DND-41 (cell line): ENCODE results near the gene RFLNA.

Experiments
- ATAC-seq: fragments of 200-7000 bp; cut with Tn5 transposase; 3 replicates; pipeline ENCODE4 v1.9.1; 2021; ENCODE audit warnings: low read depth; ENCODE audit not compliant: insufficient read depth
- DNase-seq: peaks from one replicate; pipeline ENCODE4 v3.0.0-alpha.2; 2020
- H2AFZ ChIP-seq: 2 replicates; pipeline ENCODE4 v1.6.0; 2012; ENCODE audit warnings: low read depth, low read length
- H3K27ac ChIP-seq: 2 replicates; pipeline ENCODE4 v1.5.1; 2012; ENCODE audit warnings: low read length, inconsistent platforms
- H3K27me3 ChIP-seq: fragments of 200-600 bp; sonication (generic); 2 replicates; pipeline ENCODE4 v1.6.0; 2012; ENCODE audit warnings: low read length, mild to moderate bottlenecking, inconsistent platforms; ENCODE audit not compliant: insufficient read depth, poor library complexity
- H3K36me3 ChIP-seq: 2 replicates; pipeline ENCODE4 v1.5.1; 2012; ENCODE audit warnings: low read length, inconsistent platforms; ENCODE audit not compliant: insufficient read depth
- H3K4me1 ChIP-seq: 2 replicates; pipeline ENCODE4 v1.5.1; 2012; ENCODE audit warnings: mild to moderate bottlenecking, low read length; ENCODE audit not compliant: insufficient read depth
- H3K4me2 ChIP-seq: 2 replicates; pipeline ENCODE4 v1.6.0; 2012; ENCODE audit warnings: mild to moderate bottlenecking, moderate library complexity, low read length, inconsistent platforms; ENCODE audit not compliant: insufficient read depth
- H3K4me3 ChIP-seq, 2 experiments: fragments of 200-600 bp in 1 of 2; shearing (Covaris generic) in 1 of 2; 2 replicates each; pipeline ENCODE4 v1.5.1; 2012 to 2016; ENCODE audit warnings: inconsistent platforms in 2 of 2, low read length in 2 of 2, mild to moderate bottlenecking in 2 of 2, low read depth in 1 of 2, moderate library complexity in 1 of 2
- H3K79me2 ChIP-seq: 2 replicates; pipeline ENCODE4 v1.6.0; 2012; ENCODE audit warnings: low read length, inconsistent platforms; ENCODE audit not compliant: insufficient read depth
- H3K9ac ChIP-seq: 2 replicates; pipeline ENCODE4 v1.6.0; 2012; ENCODE audit warnings: low read depth, mild to moderate bottlenecking, inconsistent platforms, low read length, moderate library complexity
- H3K9me3 ChIP-seq: 2 replicates; pipeline ENCODE4 v1.5.1; 2012; ENCODE audit warnings: low read length, moderate library complexity, mild to moderate bottlenecking, inconsistent platforms; ENCODE audit not compliant: insufficient read depth, severe bottlenecking
- H4K20me1 ChIP-seq: 2 replicates; pipeline ENCODE4 v1.6.0; 2012; ENCODE audit warnings: low read length; ENCODE audit not compliant: insufficient read depth
- EZH2 ChIP-seq: IDR thresholded peaks from 3 replicates; pipeline ENCODE4 v1.6.1; 2012; ENCODE audit warnings: borderline replicate concordance, low read depth, mild to moderate bottlenecking, moderate library complexity, low read length, inconsistent platforms; ENCODE audit not compliant: severe bottlenecking
- TF ChIP-seq, protein P1 (sequence below): IDR thresholded peaks from 2 replicates; pipeline ENCODE4 v1.5.1; 2012; ENCODE audit warnings: borderline replicate concordance, low read length, moderate library complexity, mild to moderate bottlenecking; ENCODE audit not compliant: poor library complexity, severe bottlenecking; ENCODE audit errors: extremely low read depth

Gene RFLNA

DNA sequence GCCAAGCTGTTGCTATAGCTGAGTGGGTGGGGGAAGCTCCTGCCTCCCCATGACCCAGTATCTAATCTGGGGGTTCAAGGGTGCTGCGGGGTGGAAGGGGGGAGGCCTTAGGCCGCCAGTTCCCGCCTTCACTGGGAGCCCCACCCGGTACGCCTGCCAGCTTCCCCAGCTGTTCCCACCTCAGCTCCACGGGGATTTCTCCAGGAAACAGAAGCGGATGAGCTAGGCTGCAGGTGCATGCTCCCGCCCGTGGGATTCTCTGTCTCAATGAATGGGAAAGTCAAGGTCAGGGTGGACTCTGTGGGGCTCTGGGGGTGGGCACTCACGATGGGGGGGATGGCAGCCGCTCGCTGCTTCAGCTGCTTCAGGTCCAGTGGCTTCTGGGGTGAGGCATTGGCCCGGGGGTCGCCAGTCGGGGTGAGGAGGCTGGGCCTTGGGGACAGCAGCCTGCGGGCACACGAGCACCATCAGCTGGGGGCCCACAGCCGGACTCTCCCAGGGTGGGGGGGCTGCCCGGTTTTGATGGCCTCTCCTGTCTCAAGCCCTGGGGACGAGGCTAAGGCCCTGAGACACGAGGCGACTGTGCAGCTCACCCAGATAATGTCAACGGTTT lies 68.6 kb downstream of the RFLNA start:
- Histone ChIP-seq H4K20me1 (peaks cover 39% of the 10 kb centered on the region), H3K9me3 (no peaks in the 10 kb centered on the region), H3K4me2 (no peak overlapping the region), H3K27me3 (no peaks in the 10 kb centered on the region), H3K4me1 (no peaks in the 10 kb centered on the region), H3K36me3 (peaks cover 78% of the 10 kb centered on the region), H3K27ac (0 out of 2 replicates have a peak overlapping the region, but pooled peaks have one; percentile 26), H2AFZ (no peak overlapping the region), H3K79me2 (no peaks in the 10 kb centered on the region; the same call in 1 of the 2 replicates), H3K4me3 (no peak overlapping the region), H3K9ac (no peak overlapping the region)
- ATAC-seq (no peak), DNase-seq (no peak)
- no peak for TF ChIP-seq EZH2
- TF ChIP-seq, protein P1, sequence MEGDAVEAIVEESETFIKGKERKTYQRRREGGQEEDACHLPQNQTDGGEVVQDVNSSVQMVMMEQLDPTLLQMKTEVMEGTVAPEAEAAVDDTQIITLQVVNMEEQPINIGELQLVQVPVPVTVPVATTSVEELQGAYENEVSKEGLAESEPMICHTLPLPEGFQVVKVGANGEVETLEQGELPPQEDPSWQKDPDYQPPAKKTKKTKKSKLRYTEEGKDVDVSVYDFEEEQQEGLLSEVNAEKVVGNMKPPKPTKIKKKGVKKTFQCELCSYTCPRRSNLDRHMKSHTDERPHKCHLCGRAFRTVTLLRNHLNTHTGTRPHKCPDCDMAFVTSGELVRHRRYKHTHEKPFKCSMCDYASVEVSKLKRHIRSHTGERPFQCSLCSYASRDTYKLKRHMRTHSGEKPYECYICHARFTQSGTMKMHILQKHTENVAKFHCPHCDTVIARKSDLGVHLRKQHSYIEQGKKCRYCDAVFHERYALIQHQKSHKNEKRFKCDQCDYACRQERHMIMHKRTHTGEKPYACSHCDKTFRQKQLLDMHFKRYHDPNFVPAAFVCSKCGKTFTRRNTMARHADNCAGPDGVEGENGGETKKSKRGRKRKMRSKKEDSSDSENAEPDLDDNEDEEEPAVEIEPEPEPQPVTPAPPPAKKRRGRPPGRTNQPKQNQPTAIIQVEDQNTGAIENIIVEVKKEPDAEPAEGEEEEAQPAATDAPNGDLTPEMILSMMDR: no peak

DNA sequence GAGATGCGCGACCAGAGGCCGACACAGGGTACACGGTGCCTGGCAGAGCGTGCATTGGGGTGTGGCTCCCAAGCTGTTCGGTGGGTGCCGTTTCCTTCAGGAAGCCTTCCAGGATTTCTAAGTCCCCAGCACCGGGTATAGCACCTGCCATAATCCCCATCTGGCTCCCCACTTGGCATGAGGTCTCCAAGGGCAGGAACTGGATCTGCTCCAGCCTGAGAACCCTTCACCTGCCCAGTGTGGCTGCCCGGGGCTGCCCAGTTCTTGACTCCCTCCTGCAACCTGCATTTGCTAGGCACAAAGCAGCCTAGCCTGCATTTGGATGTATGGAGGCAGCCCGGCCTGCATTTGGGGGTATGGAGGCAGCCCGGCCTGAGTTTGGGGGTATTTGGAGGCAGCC lies 69.7 kb downstream of the RFLNA start:
- no peak overlapping the region for H2AFZ ChIP-seq
- H3K79me2 ChIP-seq: no peaks in the 10 kb centered on the region; the same call in 1 of the 2 replicates
- no peaks in the 10 kb centered on the region for H3K4me1 ChIP-seq
- no peak overlapping the region for H3K4me3 ChIP-seq
- H3K4me2 ChIP-seq: no peak overlapping the region
- peaks cover 36% of the 10 kb centered on the region for H4K20me1 ChIP-seq
- no peak for ATAC-seq
- H3K36me3 ChIP-seq: peaks cover 71% of the 10 kb centered on the region
- no peak for TF ChIP-seq EZH2
- TF ChIP-seq, protein P1: no peak
- DNase-seq: no peak
- no peaks in the 10 kb centered on the region for H3K9me3 ChIP-seq
- H3K9ac ChIP-seq: no peak overlapping the region
- no peak overlapping the region for H3K27ac ChIP-seq
- no peaks in the 10 kb centered on the region for H3K27me3 ChIP-seq
